MCF 10A (cell line): ENCODE measurements around the gene DAPK2. TPM values are rescaled to one million over a fixed set of nuclear protein-coding genes. Genes with fewer than 3 reads are reported as not detected.

Experiments used
- BruUV-seq: library from RNA; stranded (reverse); fragments of 400-500 nt; replicated peaks from 2 replicates; lab custom pipeline; 2021; lab: Mats Ljungman, UMichigan
- CTCF ChIA-PET: fragments of 300-600 bp; sonication (Branson Sonifier 250); formaldehyde crosslinking; extraction: SDS; loops from one replicate; lab custom pipeline; 2021; ENCODE audit warnings: antibody characterized with exemption, inconsistent platforms; lab: Yijun Ruan, JAX
- POLR2A ChIA-PET: fragments of 300-600, 350-650 bp; sonication (Branson Sonifier 250); formaldehyde crosslinking; extraction: SDS; loops from one replicate; lab custom pipeline; 2020; ENCODE audit warnings: antibody characterized with exemption, inconsistent platforms; lab: Yijun Ruan, JAX
- DNase-seq: peaks from one replicate; pipeline ENCODE4 v3.0.0-alpha.2; 2018; ENCODE audit not compliant: unreplicated experiment
- H3K27ac Mint-ChIP-seq: one replicate; pipeline ENCODE4 v1.8.0; 2022; ENCODE audit warnings: mild to moderate bottlenecking, low read depth, mixed read lengths; ENCODE audit not compliant: unreplicated experiment
- H3K27me3 Mint-ChIP-seq: one replicate; pipeline ENCODE4 v1.8.0; 2022; ENCODE audit warnings: mixed read lengths; ENCODE audit not compliant: insufficient read depth, unreplicated experiment
- H3K36me3 Mint-ChIP-seq: one replicate; pipeline ENCODE4 v1.8.0; 2022; ENCODE audit warnings: mild to moderate bottlenecking, moderate library complexity, mixed read lengths; ENCODE audit not compliant: insufficient read depth, unreplicated experiment
- H3K4me1 Mint-ChIP-seq: one replicate; pipeline ENCODE4 v1.8.0; 2022; ENCODE audit warnings: mixed read lengths; ENCODE audit not compliant: insufficient read depth, unreplicated experiment
- H3K4me3 Mint-ChIP-seq: one replicate; pipeline ENCODE4 v1.8.0; 2022; ENCODE audit warnings: mild to moderate bottlenecking, moderate library complexity, mixed read lengths; ENCODE audit not compliant: unreplicated experiment
- H3K9me3 Mint-ChIP-seq: one replicate; pipeline ENCODE4 v1.8.0; 2022; ENCODE audit warnings: mixed read lengths; ENCODE audit not compliant: unreplicated experiment
- CTCF ChIP-seq: fragments of 200-600 bp; IDR thresholded peaks from one replicate; pipeline ENCODE4 v1.8.0; 2022; ENCODE audit warnings: antibody characterized with exemption, mild to moderate bottlenecking; ENCODE audit not compliant: unreplicated experiment
- intact Hi-C: fragments of 100-400 bp; cut with micrococcal nuclease; formaldehyde crosslinking; loops from 2 replicates; pipeline ENCODE4 v1.14.1; 2022
- total RNA-seq: library from RNA; stranded (reverse); gene quantifications from 2 replicates; pipeline ENCODE4 v1.2.3, GENCODE V29; 2022

Gene DAPK2
- total RNA-seq, 1 experiment from 2014 or later: 4.6 TPM

- DNase-seq: no peak
- no peaks in the 10 kb centered on the region for H3K36me3 Mint-ChIP-seq
- no peak overlapping the region for H3K4me3 Mint-ChIP-seq
- ChIA-PET CTCF (interaction anchor here (0.6 to 1.6 kb wide), 3 partner anchors 30 to 1054 kb away, joined by 3 to 6 read pairs (median 4); no protein-coding TSS in a partner anchor), POLR2A (interaction anchor here (0.7 kb wide), 1 partner anchor 8 kb away, joined by 3 read pairs; no protein-coding TSS in a partner anchor)
- intact Hi-C loops: no loop called here
- H3K27ac Mint-ChIP-seq: no peak overlapping the region
- no peaks in the 10 kb centered on the region for H3K9me3 Mint-ChIP-seq
- no TSS peak for BruUV-seq
- no peaks in the 10 kb centered on the region for H3K27me3 Mint-ChIP-seq
- no peak for TF ChIP-seq CTCF
- H3K4me1 Mint-ChIP-seq: no peaks in the 10 kb centered on the region
These were observed 150.5 kb downstream of the DAPK2 start for GRCh38 chr15:63895787-63896218.

GRCh38 chr15:63895194-63895593 is 151.1 kb downstream of the DAPK2 start:
- POLR2A ChIA-PET: interaction anchor here (0.7 kb wide), 1 partner anchor 8 kb away, joined by 3 read pairs; no protein-coding TSS in a partner anchor
- no TSS peak for BruUV-seq

GRCh38 chr15:63894662-63894949 is 151.7 kb downstream of the DAPK2 start:
- TF ChIP-seq CTCF: no peak
- Mint-ChIP-seq H3K36me3 (no peaks in the 10 kb centered on the region), H3K27me3 (no peaks in the 10 kb centered on the region), H3K9me3 (no peaks in the 10 kb centered on the region), H3K4me1 (no peaks in the 10 kb centered on the region), H3K4me3 (no peak overlapping the region), H3K27ac (no peak overlapping the region)
- intact Hi-C loops: loop anchor here (5.0 kb wide), 1 partner anchor 173 kb away; no protein-coding TSS in a partner anchor
- BruUV-seq: no TSS peak
- no peak for DNase-seq
- ChIA-PET POLR2A (no interaction called here), CTCF (interaction anchor here (1.0 kb wide), 1 partner anchor 131 kb away, joined by 3 read pairs; no protein-coding TSS in a partner anchor)

More at GRCh38 chr15:63895194-63895593, 151.1 kb downstream of the DAPK2 start:
- CTCF ChIA-PET: interaction anchor here (0.6 to 1.0 kb wide), 3 partner anchors 29 to 1054 kb away, joined by 3 to 6 read pairs (median 3); no protein-coding TSS in a partner anchor
- no peaks in the 10 kb centered on the region for H3K36me3 Mint-ChIP-seq
- no peak overlapping the region for H3K27ac Mint-ChIP-seq
- H3K4me3 Mint-ChIP-seq: no peak overlapping the region
- intact Hi-C loops: no loop called here
- DNase-seq: no peak
- no peak for TF ChIP-seq CTCF
- H3K9me3 Mint-ChIP-seq: no peaks in the 10 kb centered on the region
- H3K4me1 Mint-ChIP-seq: no peaks in the 10 kb centered on the region
- no peaks in the 10 kb centered on the region for H3K27me3 Mint-ChIP-seq

GRCh38 chr15:63893866-63894661 is 152.2 kb downstream of the DAPK2 start:
- no peak overlapping the region for H3K4me3 Mint-ChIP-seq
- no peak for TF ChIP-seq CTCF
- ChIA-PET CTCF (interaction anchor here (1.0 to 2.9 kb wide), 3 partner anchors 132 to 195 kb away, joined by 3 to 20 read pairs (median 3); no protein-coding TSS in a partner anchor), POLR2A (no interaction called here)
- H3K36me3 Mint-ChIP-seq: no peaks in the 10 kb centered on the region
- intact Hi-C loops: loop anchor here (5.0 kb wide), 1 partner anchor 173 kb away; no protein-coding TSS in a partner anchor
- no peak overlapping the region for H3K27ac Mint-ChIP-seq
- no peaks in the 10 kb centered on the region for H3K27me3 Mint-ChIP-seq
- DNase-seq: no peak
- H3K4me1 Mint-ChIP-seq: no peaks in the 10 kb centered on the region
- no peaks in the 10 kb centered on the region for H3K9me3 Mint-ChIP-seq
- no TSS peak for BruUV-seq
